Hepatocyte (in vitro differentiated cells): Measurements from ENCODE around the gene COX20.

Source experiments
- EZH2 ChIP-seq: fragments of 200-600 bp; sonication (generic); IDR thresholded peaks from 2 replicates; pipeline ENCODE4 v1.6.1; 2016; ENCODE audit warnings: antibody characterized with exemption, mild to moderate bottlenecking, borderline replicate concordance
- TF ChIP-seq, protein P1 (sequence below): fragments of 200-600 bp; sonication (generic); IDR thresholded peaks from 2 replicates; pipeline ENCODE4 v1.5.1; 2016; ENCODE audit warnings: antibody characterized with exemption, mild to moderate bottlenecking; ENCODE audit not compliant: poor library complexity

DNA sequence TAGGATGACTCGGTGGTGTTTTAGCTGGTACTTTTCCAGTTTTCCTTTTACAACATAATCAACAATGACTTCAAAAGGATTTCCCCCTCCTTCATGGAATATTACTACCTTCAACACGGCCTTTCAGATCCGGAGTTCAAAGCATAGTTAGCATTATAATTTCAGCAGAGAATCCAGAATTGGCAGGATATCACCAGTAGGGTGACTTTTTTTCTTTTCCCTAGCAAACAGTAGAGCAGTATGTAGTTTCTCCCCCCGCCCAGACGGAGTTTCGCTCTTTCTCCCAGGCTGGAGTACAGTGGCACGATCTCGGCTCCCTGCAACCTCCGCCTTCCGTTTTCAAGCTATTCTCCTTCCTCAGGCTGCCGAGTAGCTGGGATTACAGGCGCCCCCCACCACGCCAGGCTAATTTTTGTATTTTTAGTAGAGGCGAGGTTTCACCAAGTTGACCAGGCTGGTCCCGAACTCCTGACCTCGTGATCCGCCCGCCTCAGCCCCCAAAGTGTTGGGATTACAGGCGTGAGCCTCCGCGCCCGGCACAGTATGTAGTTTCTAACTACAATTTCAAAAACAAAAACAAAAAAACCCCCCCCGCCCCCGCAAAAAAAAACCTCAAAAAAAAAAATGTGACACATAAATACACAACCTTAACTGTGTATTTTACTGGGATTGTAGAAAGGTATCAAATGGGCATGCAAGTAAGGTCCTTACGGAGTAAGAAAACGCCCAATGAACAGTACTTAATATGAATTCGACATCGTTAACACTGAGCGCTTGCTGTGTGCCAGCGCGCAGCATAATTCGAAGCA, 1.5 kb upstream of the COX20 start:
- no peak for TF ChIP-seq EZH2
- TF ChIP-seq, protein P1, sequence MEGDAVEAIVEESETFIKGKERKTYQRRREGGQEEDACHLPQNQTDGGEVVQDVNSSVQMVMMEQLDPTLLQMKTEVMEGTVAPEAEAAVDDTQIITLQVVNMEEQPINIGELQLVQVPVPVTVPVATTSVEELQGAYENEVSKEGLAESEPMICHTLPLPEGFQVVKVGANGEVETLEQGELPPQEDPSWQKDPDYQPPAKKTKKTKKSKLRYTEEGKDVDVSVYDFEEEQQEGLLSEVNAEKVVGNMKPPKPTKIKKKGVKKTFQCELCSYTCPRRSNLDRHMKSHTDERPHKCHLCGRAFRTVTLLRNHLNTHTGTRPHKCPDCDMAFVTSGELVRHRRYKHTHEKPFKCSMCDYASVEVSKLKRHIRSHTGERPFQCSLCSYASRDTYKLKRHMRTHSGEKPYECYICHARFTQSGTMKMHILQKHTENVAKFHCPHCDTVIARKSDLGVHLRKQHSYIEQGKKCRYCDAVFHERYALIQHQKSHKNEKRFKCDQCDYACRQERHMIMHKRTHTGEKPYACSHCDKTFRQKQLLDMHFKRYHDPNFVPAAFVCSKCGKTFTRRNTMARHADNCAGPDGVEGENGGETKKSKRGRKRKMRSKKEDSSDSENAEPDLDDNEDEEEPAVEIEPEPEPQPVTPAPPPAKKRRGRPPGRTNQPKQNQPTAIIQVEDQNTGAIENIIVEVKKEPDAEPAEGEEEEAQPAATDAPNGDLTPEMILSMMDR: peak; percentile 20
